Transverse colon (tissue), 4 donors: Measurements from ENCODE around the gene SSPN.

Experiments
- EP300 ChIP-seq: sonication (generic); formaldehyde crosslinking; IDR thresholded peaks from one replicate; pipeline ENCODE4 v1.6.1; 2017; ENCODE audit warnings: antibody characterized with exemption, low read depth
- POLR2A ChIP-seq: fragments of 450-650 bp; IDR thresholded peaks from one replicate; pipeline ENCODE4 v1.6.1; 2016; ENCODE audit warnings: antibody characterized with exemption, mild to moderate bottlenecking, moderate library complexity
- POLR2AphosphoS5 ChIP-seq, 3 donors: sonication (generic); formaldehyde crosslinking; IDR thresholded peaks; one replicate each; pipeline ENCODE4 v1.6.1; 2016; ENCODE audit warnings: antibody characterized with exemption in 3 of 3
- TF ChIP-seq, protein P1 (sequence below), 5 experiments: fragments of 200-600 bp in 3 of 5; fragments of 450-650 bp in 2 of 5; sonication (generic) in 3 of 5; IDR thresholded peaks; 1 replicate in 2 of 5; 2 replicates in 3 of 5; pipeline ENCODE4 v1.5.1; 2016 to 2017; ENCODE audit warnings: antibody characterized with exemption in 5 of 5, inconsistent platforms in 3 of 5, mild to moderate bottlenecking in 2 of 5, moderate library complexity in 1 of 5

GRCh38 chr12:26279908-26280307 lies 84.5 kb downstream of the SSPN start:
- TF ChIP-seq, protein P1, sequence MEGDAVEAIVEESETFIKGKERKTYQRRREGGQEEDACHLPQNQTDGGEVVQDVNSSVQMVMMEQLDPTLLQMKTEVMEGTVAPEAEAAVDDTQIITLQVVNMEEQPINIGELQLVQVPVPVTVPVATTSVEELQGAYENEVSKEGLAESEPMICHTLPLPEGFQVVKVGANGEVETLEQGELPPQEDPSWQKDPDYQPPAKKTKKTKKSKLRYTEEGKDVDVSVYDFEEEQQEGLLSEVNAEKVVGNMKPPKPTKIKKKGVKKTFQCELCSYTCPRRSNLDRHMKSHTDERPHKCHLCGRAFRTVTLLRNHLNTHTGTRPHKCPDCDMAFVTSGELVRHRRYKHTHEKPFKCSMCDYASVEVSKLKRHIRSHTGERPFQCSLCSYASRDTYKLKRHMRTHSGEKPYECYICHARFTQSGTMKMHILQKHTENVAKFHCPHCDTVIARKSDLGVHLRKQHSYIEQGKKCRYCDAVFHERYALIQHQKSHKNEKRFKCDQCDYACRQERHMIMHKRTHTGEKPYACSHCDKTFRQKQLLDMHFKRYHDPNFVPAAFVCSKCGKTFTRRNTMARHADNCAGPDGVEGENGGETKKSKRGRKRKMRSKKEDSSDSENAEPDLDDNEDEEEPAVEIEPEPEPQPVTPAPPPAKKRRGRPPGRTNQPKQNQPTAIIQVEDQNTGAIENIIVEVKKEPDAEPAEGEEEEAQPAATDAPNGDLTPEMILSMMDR (IDR thresholded peaks at IDR 0.05): no peak
- no peak for TF ChIP-seq POLR2A
- TF ChIP-seq EP300: no peak
- TF ChIP-seq POLR2AphosphoS5 (IDR thresholded peaks at IDR 0.05): no peak
